WTC11 (cell line): Measurements from ENCODE around the gene GPC6. TPM values are rescaled to one million over a fixed set of nuclear protein-coding genes. Genes with fewer than 3 reads are reported as not detected.
A peak's percentile ranks its signal among the peaks of the same experiment; 100 is the strongest.

Experiments
- ATAC-seq: fragments of 200-7000 bp; cut with Tn5 transposase; 2 replicates; pipeline ENCODE4 v1.10.0; 2021; ENCODE audit warnings: mild to moderate bottlenecking, moderate library complexity
- CTCF ChIA-PET: fragments of 300-600 bp; sonication (Branson Sonifier 250); formaldehyde crosslinking; loops from one replicate; lab custom pipeline; 2021; ENCODE audit warnings: antibody characterized with exemption; lab: Charles Lee
- POLR2A ChIA-PET: fragments of 350-600 bp; sonication (Branson Sonifier 250); formaldehyde crosslinking; loops from one replicate; lab custom pipeline; 2021; ENCODE audit warnings: antibody characterized with exemption; lab: Charles Lee
- DNase-seq: peaks from one replicate; pipeline ENCODE4 v3.0.0; 2021; ENCODE audit warnings: low spot score
- H3K27ac Mint-ChIP-seq: 2 replicates; pipeline ENCODE4 v1.8.0; 2021; ENCODE audit warnings: mixed read lengths
- H3K27me3 Mint-ChIP-seq: 2 replicates; pipeline ENCODE4 v1.8.0; 2021; ENCODE audit warnings: low read depth, mild to moderate bottlenecking, moderate library complexity, mixed read lengths
- H3K36me3 Mint-ChIP-seq: 2 replicates; pipeline ENCODE4 v1.8.0; 2021; ENCODE audit warnings: mixed read lengths
- H3K4me1 Mint-ChIP-seq: 2 replicates; pipeline ENCODE4 v1.8.0; 2022; ENCODE audit warnings: mixed read lengths
- H3K4me3 Mint-ChIP-seq: 2 replicates; pipeline ENCODE4 v1.8.0; 2021; ENCODE audit warnings: mild to moderate bottlenecking, moderate library complexity, mixed read lengths
- H3K9me3 Mint-ChIP-seq: 2 replicates; pipeline ENCODE4 v1.8.0; 2021; ENCODE audit warnings: mixed read lengths
- AR ChIP-seq: fragments of 250-450 bp; sonication (Bioruptor Pico); IDR thresholded peaks from 2 replicates; pipeline ENCODE4 v1.9.0; 2021; ENCODE audit warnings: mild to moderate bottlenecking
- ATF2 ChIP-seq: sonication (generic); formaldehyde crosslinking; IDR thresholded peaks from 2 replicates; pipeline ENCODE4 v1.8.1; 2022; ENCODE audit warnings: low read depth, missing genetic modification reagents, borderline replicate concordance
- CREM ChIP-seq: sonication (generic); formaldehyde crosslinking; IDR thresholded peaks from 2 replicates; pipeline ENCODE4 v1.8.1; 2022; ENCODE audit warnings: mild to moderate bottlenecking, missing genetic modification reagents, moderate library complexity
- E2F4 ChIP-seq: sonication (generic); formaldehyde crosslinking; IDR thresholded peaks from 2 replicates; pipeline ENCODE4 v1.8.1; 2022; ENCODE audit warnings: low read depth, mild to moderate bottlenecking, moderate library complexity, missing genetic modification reagents, borderline replicate concordance
- ELF4 ChIP-seq: sonication (generic); formaldehyde crosslinking; IDR thresholded peaks from 2 replicates; pipeline ENCODE4 v1.8.1; 2022; ENCODE audit warnings: low read depth, mild to moderate bottlenecking, moderate library complexity, missing genetic modification reagents
- ETV6 ChIP-seq: sonication (generic); formaldehyde crosslinking; IDR thresholded peaks from 2 replicates; pipeline ENCODE4 v1.8.1; 2022; ENCODE audit warnings: mild to moderate bottlenecking, missing genetic modification reagents
- GABPB1 ChIP-seq: sonication (generic); formaldehyde crosslinking; IDR thresholded peaks from 2 replicates; pipeline ENCODE4 v1.8.1; 2023; ENCODE audit warnings: mild to moderate bottlenecking, missing genetic modification reagents
- IRF2 ChIP-seq: sonication (generic); formaldehyde crosslinking; IDR thresholded peaks from 2 replicates; pipeline ENCODE4 v1.8.0; 2022; ENCODE audit warnings: low read depth, missing genetic modification reagents, borderline replicate concordance
- MLX ChIP-seq: sonication (generic); formaldehyde crosslinking; IDR thresholded peaks from 2 replicates; pipeline ENCODE4 v1.8.1; 2023; ENCODE audit warnings: mild to moderate bottlenecking, missing genetic modification reagents, moderate library complexity
- MYBL2 ChIP-seq: sonication (generic); formaldehyde crosslinking; IDR thresholded peaks from 2 replicates; pipeline ENCODE4 v1.8.1; 2023; ENCODE audit warnings: mild to moderate bottlenecking, moderate library complexity, missing genetic modification reagents
- SMAD3 ChIP-seq: sonication (generic); formaldehyde crosslinking; IDR thresholded peaks from 2 replicates; pipeline ENCODE4 v1.8.0; 2022; ENCODE audit warnings: missing genetic modification reagents, mild to moderate bottlenecking, borderline replicate concordance
- SMAD4 ChIP-seq: sonication (generic); formaldehyde crosslinking; IDR thresholded peaks from 2 replicates; pipeline ENCODE4 v1.8.0; 2022; ENCODE audit warnings: mild to moderate bottlenecking, missing genetic modification reagents
- SP1 ChIP-seq: sonication (generic); formaldehyde crosslinking; conservative IDR thresholded peaks from 2 replicates; pipeline ENCODE4 v1.8.1; 2022; ENCODE audit warnings: missing genetic modification reagents
- STAT6 ChIP-seq: sonication (generic); formaldehyde crosslinking; conservative IDR thresholded peaks from 2 replicates; pipeline ENCODE4 v1.8.1; 2023; ENCODE audit warnings: mild to moderate bottlenecking, low read depth, missing genetic modification reagents, moderate library complexity
- ZNF121 ChIP-seq: sonication (generic); formaldehyde crosslinking; IDR thresholded peaks from 2 replicates; pipeline ENCODE4 v1.8.0; 2023; ENCODE audit warnings: missing genetic modification reagents
- ZNF512 ChIP-seq: sonication (generic); formaldehyde crosslinking; IDR thresholded peaks from 2 replicates; pipeline ENCODE4 v1.8.1; 2022; ENCODE audit warnings: missing genetic modification reagents, borderline replicate concordance
- ZNF671 ChIP-seq: fragments of 250-450 bp; sonication (Bioruptor Pico); IDR thresholded peaks from 2 replicates; pipeline ENCODE4 v1.8.0; 2021; ENCODE audit warnings: mild to moderate bottlenecking
- total RNA-seq: library from RNA; stranded (reverse); gene quantifications from 3 replicates; pipeline ENCODE4 v1.2.3, GENCODE V29; 2021

GPC6 gene
- total RNA-seq, 1 experiment from 2014 or later = 19.5 TPM

GRCh38 chr13:93477238-93477637 is 250.6 kb downstream of the GPC6 start:
- Mint-ChIP-seq H3K27me3 (no peaks in the 10 kb centered on the region), H3K9me3 (no peaks in the 10 kb centered on the region)
- TF ChIP-seq STAT6 (no peak), CREM (no peak), IRF2 (CRISPR knock-in tag) (no peak), ZNF512 (no peak), GABPB1 (CRISPR knock-in tag) (no peak), ATF2 (CRISPR knock-in tag) (no peak), ZNF121 (CRISPR knock-in tag) (no peak), ELF4 (CRISPR knock-in tag) (no peak), SMAD3 (CRISPR knock-in tag) (no peak), AR (CRISPR knock-in tag) (no peak), E2F4 (no peak), SMAD4 (CRISPR knock-in tag) (no peak), ZNF671 (CRISPR knock-in tag) (no peak), SP1 (CRISPR knock-in tag) (no peak), MLX (CRISPR knock-in tag) (no peak), ETV6 (CRISPR knock-in tag) (no peak), MYBL2 (CRISPR knock-in tag) (no peak)
- TF ChIP-seq, all 79 proteins: peak for 0
- no peak for ATAC-seq
- Mint-ChIP-seq H3K27ac (0 out of 2 replicates have a peak overlapping the region, but pooled peaks have one; percentile 8), H3K4me1 (peaks cover 36% of the 10 kb centered on the region), H3K36me3 (no peaks in the 10 kb centered on the region), H3K4me3 (no peak overlapping the region)
- POLR2A ChIA-PET = no interaction called here
- DNase-seq = no peak
- CTCF ChIA-PET = interaction anchor here (0.6 kb wide), 1 partner anchor 636 kb away, joined by 4 read pairs; no protein-coding TSS in a partner anchor
